Activated CD4-positive, alpha-beta T cell treated with anti-CD3 and anti-CD28 coated beads, Interleukin-2, amount 50 U/mL, for 1 hour (primary cell): ENCODE measurements around the gene FBXO27.
"Not testable (repeated sequence)": the region's sequence is repeated elsewhere in the genome, so short reads cannot be mapped to it uniquely, and the experiment has no call there.

Experiments
- DNase-seq: peaks from one replicate; pipeline ENCODE4 v3.0.0-alpha.2; 2020

FBXO27 gene

GRCh38 chr19:39037194-39037593 is 4.8 kb upstream of the FBXO27 start:
- no peak for DNase-seq

DNA sequence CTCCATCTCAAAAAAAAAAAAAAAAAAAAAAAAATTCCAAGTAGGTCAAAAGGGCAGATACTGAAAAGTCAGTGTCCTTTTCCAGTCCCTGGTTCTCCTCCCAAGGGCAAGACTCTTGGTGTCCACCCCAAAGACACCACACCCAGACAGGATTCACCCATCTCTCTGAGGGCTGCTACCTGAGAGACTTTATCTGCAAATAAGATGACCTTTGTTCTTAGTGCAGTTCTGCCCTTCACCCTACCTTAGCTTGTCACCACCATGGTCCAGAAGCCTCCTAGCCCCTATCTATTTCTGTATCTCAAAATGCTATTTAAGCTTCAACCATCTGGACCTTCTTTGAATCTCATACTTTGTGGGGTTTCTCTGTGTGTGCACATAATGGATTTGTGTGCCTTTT is 4.2 kb upstream of the FBXO27 start:
- DNase-seq = no peak

- DNase-seq = peak; percentile 77
Measured at GRCh38 chr19:39031368-39032062, 834 bp downstream of the FBXO27 start.

DNA sequence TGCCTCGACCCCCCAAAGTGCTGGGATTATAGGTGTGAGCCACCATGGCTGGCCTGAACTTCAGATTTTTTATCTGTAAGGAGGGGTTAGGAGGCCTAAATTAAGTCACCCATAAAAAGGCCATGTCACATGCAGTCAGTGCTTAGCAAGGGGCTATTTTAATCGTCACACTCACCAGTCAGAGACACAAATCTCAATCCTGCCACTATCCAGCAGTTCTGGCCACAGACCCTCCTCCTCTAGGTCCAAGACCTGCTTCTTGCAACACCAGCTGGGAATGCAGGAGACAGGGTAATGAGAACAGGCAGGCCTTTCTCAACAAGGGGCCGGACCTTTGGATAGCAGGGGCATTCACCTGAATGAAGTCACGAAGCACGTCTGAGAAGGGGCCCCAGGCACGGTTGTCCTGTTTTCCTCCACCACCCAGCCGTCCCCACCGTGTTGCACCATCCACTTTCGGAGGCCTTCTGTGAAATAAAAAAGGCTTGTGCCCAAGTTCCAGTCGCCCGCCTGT is 1.4 kb downstream of the FBXO27 start:
- no peak for DNase-seq

DNA sequence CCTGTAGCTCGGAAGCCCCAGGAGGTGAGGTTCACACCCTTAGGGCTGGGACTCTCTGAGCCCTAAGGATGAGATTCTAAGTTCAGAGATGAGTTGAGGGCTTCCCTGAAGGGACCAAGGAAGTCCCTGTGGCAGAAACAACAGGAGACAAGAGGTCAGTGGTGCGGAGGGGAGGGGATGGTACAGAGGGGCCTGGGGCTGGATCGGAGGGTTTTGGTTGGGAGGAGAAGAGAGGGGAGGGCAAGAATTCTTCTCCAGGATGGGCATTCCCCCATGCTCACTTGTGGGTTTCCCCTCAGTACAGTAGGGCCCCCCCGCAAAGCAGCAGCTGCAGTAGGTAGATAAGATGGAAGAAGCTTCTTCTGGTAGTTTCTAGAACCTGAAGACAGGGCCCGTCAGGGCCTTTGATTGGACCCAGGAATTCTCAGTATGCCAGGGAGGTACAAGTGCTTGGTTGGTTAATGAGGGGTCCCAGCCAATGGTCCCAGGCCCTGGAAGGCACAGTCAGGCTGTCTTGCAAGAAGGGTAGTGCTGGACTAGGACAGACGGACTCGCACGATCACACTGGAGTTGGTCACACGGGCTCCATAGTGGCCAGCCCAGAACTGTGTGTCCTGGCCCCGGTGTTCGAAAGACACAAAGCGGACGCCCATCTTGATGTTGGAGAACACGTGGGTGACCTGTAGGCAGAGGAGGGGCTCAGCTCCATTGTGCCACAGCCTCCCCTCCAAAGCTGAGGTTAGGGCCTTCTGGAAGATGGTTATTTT is 7.3 kb downstream of the FBXO27 start:
- no peak for DNase-seq

DNA sequence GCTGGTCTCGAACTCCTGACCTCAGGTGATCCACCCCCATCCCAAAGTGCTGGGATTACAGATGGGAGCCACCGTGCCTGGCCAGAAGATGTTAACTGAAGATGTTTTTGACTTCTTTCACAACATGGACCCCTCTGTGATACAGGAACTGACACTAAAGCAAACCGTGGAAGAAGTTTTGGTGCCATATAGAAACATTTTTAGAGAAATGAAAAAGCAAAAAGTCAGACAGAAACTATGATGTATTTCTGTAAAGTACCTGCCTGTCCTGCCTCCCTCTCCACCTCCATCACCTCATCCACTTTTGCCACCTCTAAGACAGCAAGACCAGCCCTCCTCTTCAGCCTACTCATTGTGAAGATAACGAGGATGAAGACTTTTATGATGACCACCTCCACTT is 11.3 kb downstream of the FBXO27 start:
- DNase-seq = no peak

- no peak for DNase-seq
Measured at GRCh38 chr19:39017646-39018045, 14.7 kb downstream of the FBXO27 start.

GRCh38 chr19:39017026-39017425 is 15.3 kb downstream of the FBXO27 start:
- DNase-seq = no peak

DNA sequence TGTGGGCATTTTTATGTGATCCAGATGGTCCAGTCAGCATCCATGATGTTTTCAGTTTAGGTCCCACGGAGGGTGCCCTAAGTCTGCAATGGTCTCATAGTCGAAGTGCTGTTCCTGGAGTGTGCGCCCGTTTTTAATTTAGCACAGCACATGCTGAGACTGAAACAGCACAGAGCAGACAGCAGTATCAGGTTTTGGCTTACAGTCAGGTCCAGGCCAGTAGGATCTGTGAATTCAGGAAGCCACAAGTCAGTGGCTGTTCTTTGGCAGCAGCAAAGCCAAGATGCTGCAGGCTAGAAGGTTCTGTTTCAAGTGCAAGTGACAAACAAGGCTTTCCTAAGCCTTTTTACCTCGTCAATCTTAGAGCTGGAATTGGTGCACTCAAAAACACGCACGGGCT is 18.3 kb downstream of the FBXO27 start:
- no peak for DNase-seq

DNA sequence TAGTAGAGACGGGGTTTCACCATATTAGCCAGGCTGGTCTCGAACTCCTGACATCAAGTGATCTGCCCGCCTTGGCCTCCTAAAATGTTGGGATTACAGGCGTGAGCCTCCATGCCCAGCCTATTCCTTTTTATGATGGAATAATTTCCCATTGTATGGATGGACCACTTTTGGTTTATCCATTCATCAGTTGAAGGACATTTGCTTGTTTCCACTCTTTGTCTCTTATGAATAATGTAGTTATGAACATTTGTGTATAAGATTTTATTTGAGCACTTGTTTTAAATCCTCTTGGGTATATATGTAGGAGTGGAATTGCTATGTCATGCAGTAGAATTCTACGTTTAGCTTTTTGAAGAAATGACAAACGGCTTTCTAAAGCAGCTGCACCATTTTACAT is 23.3 kb downstream of the FBXO27 start:
- DNase-seq = no peak

DNA sequence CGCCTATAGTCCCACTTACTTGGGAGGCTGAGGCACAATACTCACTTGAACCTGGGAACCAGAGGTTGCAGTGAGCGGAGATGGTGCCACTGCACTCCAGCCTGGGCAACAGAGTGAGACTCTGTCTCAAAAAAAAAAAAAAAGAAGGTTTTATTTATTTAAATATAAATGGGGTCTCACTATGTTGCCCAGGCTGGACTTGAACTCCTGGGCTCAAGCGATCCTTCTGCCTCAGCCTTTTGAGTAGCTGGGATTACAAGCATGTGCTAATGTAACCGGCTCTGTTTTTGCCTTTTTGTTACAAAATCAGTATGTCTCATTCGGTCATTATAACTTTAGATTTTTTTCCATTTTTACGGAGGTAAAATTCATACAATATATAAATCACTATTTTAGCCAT is 24.2 kb downstream of the FBXO27 start:
- no peak for DNase-seq

GRCh38 chr19:39007096-39007495 is 25.3 kb downstream of the FBXO27 start:
- DNase-seq = no peak

DNA sequence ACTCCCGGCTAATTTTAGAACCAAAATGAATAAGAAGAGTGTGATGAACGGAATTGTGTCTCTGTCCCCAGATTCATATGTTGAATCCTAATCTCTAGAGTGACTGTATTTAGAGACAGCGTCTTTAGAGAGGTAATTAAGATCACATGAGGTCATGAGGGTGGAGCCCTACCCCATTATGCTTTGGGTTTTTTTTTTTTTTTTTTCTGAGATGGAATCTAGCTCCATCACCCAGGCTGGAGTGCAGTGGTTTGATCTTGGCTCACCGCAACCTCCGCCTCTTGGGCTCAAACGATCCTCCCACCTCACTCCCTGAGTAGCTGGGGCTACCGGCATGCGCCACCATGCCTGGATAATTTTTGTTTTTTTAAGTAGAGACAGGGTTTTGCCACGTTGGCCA is 27.9 kb downstream of the FBXO27 start:
- no peak for DNase-seq

DNA sequence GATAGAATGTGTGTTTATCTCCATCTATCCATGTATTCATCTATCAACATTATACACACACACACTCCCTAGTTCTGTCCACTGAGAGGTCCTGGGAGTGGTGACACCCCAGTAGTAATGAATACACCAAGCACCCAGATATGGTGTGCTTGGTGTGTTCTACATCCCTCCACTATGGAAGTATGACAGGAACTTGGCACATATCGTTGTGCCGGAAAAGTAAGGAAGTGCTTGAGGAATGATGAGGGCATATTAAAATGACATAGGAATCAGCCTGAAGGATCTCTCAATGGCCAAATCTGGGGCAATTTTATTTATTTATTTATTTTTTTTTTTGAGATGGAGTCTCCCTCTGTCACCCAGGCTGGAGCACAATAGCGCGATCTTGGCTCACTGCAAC is 28.6 kb downstream of the FBXO27 start:
- no peak for DNase-seq

DNA sequence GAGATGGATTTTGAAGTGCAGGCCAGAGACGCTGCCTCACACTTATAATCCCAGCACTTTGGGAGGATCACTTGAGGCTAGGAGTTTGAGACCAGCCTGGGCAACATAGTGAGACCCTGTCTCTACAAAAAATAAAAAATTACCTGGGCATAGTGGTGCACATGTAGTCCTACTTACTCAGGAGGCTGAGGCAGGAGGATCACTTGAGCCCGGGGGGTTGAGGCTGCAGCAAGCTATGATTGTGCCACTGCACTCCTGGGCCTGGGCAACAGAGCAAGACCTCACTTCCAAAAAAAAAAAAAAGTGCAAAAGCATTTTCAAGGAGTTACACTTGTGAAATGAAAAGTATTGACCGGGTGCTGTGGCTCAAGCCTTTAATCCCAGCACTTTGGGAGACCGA is 29.2 kb downstream of the FBXO27 start:
- DNase-seq = no peak

DNA sequence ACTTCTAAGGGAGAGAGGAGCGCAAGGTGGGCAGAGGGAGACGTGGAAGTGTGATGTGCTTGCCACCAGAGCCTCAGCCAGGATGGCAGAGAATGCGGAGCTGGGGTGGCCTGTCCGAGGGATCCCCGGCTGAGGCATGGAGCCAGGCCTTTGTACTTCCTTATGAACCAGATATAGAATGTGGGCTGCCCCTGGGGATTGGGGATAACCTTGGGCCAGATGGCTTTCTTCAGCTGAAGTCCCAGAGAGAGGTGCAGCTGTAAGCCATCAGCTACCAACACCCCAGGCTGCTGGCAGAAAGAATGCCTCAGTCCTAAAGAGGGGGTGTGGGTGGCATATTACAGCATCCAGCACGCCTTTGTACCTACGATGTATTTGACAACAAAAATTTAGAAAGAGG is 31.3 kb downstream of the FBXO27 start:
- no peak for DNase-seq

- not testable (repeated sequence) for DNase-seq
Measured at GRCh38 chr19:38997576-38997975, 34.8 kb downstream of the FBXO27 start.

GRCh38 chr19:38993271-38993670 is 39.1 kb downstream of the FBXO27 start:
- DNase-seq = no peak

DNA sequence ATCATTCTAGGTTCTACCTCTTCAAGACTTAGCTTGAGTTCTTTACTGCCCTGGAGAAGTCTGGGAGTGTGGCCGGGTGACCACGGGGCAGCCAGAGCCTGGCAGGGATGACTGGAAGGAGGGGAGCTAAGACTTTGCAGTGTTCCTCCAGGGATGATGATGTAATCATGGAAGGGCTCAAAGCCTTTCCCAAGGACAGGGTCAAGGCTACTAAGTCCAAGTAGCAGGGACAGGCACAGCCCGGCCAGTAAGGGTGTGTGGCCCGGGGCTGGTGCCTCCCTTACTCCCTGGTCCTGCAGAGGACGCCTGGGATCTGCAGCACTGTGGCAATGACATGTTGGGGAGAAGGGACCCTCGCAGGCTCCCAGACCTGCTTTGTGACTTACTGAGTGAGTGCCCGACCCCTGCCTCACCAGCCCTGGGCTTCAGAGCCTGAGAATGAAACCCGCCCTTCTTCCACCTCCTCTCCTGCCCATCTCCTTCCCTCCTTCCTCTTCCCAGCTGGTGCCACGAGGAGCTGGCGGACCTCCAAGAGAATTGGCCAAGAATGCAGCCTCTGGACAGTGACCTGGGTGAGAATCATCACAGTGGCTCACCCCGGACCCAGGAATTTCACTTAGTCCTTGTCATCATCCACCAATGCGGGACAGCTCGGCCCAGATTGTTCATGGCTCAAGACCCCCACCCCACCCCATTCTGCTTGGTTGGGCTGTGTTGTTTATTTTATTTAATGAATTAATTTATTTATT is 41.2 kb downstream of the FBXO27 start:
- DNase-seq = no peak

GRCh38 chr19:38989614-38990013 is 42.7 kb downstream of the FBXO27 start:
- DNase-seq = not testable (repeated sequence)

DNA sequence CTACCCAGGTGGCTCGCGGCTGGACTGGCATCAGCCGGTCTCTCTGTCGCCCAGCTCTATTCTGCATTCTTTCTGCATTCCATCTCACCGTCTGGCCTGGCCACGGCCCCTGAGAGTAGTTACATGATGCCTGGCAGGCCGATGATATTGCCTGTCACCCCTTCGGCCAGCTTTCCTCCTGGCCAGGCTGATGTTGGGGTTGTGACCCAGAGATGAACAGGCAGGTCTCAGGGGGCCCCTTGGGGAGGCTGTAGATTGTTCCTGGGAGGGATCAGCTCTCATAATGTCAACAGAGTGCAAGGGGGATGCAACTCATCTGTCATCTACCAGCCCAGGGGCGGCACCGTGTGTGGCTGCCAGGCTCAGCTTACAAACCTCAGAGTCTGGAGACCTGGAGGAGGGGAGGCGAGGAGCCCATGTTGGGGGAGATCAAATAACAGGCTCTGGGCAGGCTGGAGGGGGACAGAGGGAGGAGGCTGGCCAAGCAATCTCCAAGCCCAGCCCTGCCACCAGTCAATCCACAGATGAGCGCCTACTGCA is 43.2 kb downstream of the FBXO27 start:
- DNase-seq = no peak

- not testable (repeated sequence) for DNase-seq
Measured at GRCh38 chr19:38988627-38989026, 43.7 kb downstream of the FBXO27 start.

DNA sequence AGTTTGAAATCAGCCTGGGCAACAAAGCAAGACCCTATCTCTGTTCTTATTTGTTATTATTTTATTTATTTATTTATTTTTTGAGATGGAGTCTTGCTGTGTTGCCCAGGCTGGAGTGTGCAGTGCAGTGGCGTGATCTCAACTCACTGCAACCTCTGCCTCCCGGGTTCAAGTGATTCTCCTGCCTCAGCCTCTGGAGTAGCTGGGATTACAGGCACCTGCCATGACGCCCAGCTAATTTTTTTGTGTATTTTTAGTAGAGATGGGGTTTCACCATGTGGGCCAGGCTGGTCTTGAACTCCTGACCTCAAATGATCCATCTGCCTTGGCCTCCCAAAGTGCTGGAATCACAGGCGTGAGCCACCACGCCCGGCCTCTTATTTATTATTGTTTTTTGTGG is 44.6 kb downstream of the FBXO27 start:
- not testable (repeated sequence) for DNase-seq
